Ovary (tissue), 10 donors: ENCODE data around the gene CHCHD2. TPM values are rescaled to one million over a fixed set of nuclear protein-coding genes. Genes with fewer than 3 reads are reported as not detected.
"Not testable (repeated sequence)": the region's sequence is repeated elsewhere in the genome, so short reads cannot be mapped to it uniquely, and the experiment has no call there.

ENCODE experiments used
- DNase-seq, 5 donors: peaks; one replicate each; pipeline ENCODE4 v3.0.0-alpha.2; 2019 to 2020
- H3K27ac ChIP-seq, 2 donors: fragments of 200-600 bp; one replicate each; pipeline versions ENCODE4 v1.5.1 to v1.8.0; 2019 to 2022
- H3K27me3 ChIP-seq: fragments of 200-600 bp; one replicate; pipeline ENCODE4 v1.8.0; 2022
- H3K36me3 ChIP-seq: fragments of 200-600 bp; sonication (generic); one replicate; pipeline ENCODE4 v1.5.1; 2019
- H3K4me1 ChIP-seq: one replicate; pipeline ENCODE4 v1.8.1; 2013; ENCODE audit warnings: mild to moderate bottlenecking, moderate library complexity; ENCODE audit not compliant: insufficient read depth
- H3K4me3 ChIP-seq: fragments of 200-600 bp; sonication (generic); one replicate; pipeline ENCODE4 v1.5.1; 2017
- H3K9me3 ChIP-seq, 2 donors: fragments of 200-600 bp in 1 of 2; sonication (generic) in 1 of 2; one replicate each; pipeline versions ENCODE4 v1.5.1 to v1.8.1; 2013 to 2019; ENCODE audit warnings: mild to moderate bottlenecking in 1 of 2, moderate library complexity in 1 of 2
- EP300 ChIP-seq: sonication (generic); formaldehyde crosslinking; IDR thresholded peaks from one replicate; pipeline ENCODE4 v1.6.1; 2017; ENCODE audit warnings: antibody characterized with exemption
- POLR2A ChIP-seq: fragments of 450-650 bp; IDR thresholded peaks from one replicate; pipeline ENCODE4 v1.6.1; 2017; ENCODE audit warnings: antibody characterized with exemption, mild to moderate bottlenecking, moderate library complexity
- WGBS, 3 donors: extraction: QIAGEN DNeasy Blood & Tissue Kit in 1 of 3; methylation state at CpG; one replicate each; pipeline versions ENCODE4 v1.1.5 to v1.1.7; 2013 to 2017; 5-methylcytosine and 5-hydroxymethylcytosine counted together
- intact Hi-C, 4 donors: fragments of 100-400 bp; cut with DNase I; formaldehyde crosslinking; loops; one replicate each; pipeline versions ENCODE4 v1.11.0 to v1.15.1; 2022 to 2023
- long read RNA-seq, 3 donors: library from polyadenylated mRNA in 2 of 3; unstranded in 2 of 3; transcript quantifications; one replicate each; pipeline ENCODE4 v2.0.0 and lab custom pipeline, GENCODE V29; 2021 to 2026
- polyA plus RNA-seq, 2 donors: library from polyadenylated mRNA; stranded (reverse); fragments of 200-250 nt in 1 of 2; fragments of 350-450 nt in 1 of 2; fragmentation: Illumina TruSeq in 1 of 2; extraction: RNeasy Lipid Tissue Mini Kit (QIAGEN cat#74804) in 1 of 2; gene quantifications; one replicate each; pipeline ENCODE4 v1.2.3, GENCODE V29; 2013 to 2014
- total RNA-seq, 7 donors: library from RNA; depleted of rRNA in 2 of 7; stranded (reverse); fragments of >200 nt in 2 of 7; fragmentation: NEBNext Ultra II Directional in 3 of 7; extraction: Animal tissue kit (Norgen Biotek cat#: 25700) in 3 of 7; gene quantifications; one replicate each; pipeline versions ENCODE4 v1.1.0 to v1.2.4, GENCODE V29; 2016 to 2023
- TF ChIP-seq, protein P1 (sequence below), 3 donors: fragments of 450-650 bp in 2 of 3; fragments of 200-600 bp in 1 of 3; IDR thresholded peaks; one replicate each; pipeline versions ENCODE4 v1.5.1 to v1.8.0; 2016 to 2022; ENCODE audit warnings: antibody characterized with exemption in 3 of 3, mild to moderate bottlenecking in 1 of 3
- donor health status: DM: no; HTN: no; CAD: no; lungs with moderate emphysema.
- donor health status: DM: no; HTN: no; CAD: no.
- donor health status: Bipolar disorder and iron deficiency.
- donor health status: DM: yes; HTN: yes; CAD: no.
- donor health status: DM: no; HTN: no; CAD: no.
- donor health status: DM: yes; HTN: yes; CAD: no.

CHCHD2 gene, protein sequence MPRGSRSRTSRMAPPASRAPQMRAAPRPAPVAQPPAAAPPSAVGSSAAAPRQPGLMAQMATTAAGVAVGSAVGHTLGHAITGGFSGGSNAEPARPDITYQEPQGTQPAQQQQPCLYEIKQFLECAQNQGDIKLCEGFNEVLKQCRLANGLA
- total RNA-seq: 100 to 1,000 TPM; 241 to 389 (median 282) TPM
- 100 to 1,000 TPM; 323 to 409 TPM for polyA plus RNA-seq
- long read RNA-seq, donor 1, transcript CHCHD2-201 (4 exons, 901 nt): major isoform, 149 of 160 reads
- long read RNA-seq, donor 1, transcript CHCHD2-202 (3 exons, 694 nt): minor isoform, 5 of 160 reads
- long read RNA-seq, donor 1, partial matches to known transcripts: 0 of 160 reads
- long read RNA-seq, donor 1, other reads (novel, unspliced or antisense): 6 of 160 reads
- long read RNA-seq, donor 2, transcript CHCHD2-201 (4 exons, 901 nt): major isoform, 261 of 380 reads
- long read RNA-seq, donor 2, transcript CHCHD2-202 (3 exons, 694 nt): minor isoform, 10 of 380 reads
- long read RNA-seq, donor 2, partial matches to known transcripts: 109 of 380 reads
- long read RNA-seq, donor 2, other reads (novel, unspliced or antisense): 0 of 380 reads
- long read RNA-seq, donor 3, transcript CHCHD2-201 (4 exons, 901 nt): major isoform, 166 of 179 reads
- long read RNA-seq, donor 3, partial matches to known transcripts: 12 of 179 reads
- long read RNA-seq, donor 3, other reads (novel, unspliced or antisense): 1 of 179 reads

DNA sequence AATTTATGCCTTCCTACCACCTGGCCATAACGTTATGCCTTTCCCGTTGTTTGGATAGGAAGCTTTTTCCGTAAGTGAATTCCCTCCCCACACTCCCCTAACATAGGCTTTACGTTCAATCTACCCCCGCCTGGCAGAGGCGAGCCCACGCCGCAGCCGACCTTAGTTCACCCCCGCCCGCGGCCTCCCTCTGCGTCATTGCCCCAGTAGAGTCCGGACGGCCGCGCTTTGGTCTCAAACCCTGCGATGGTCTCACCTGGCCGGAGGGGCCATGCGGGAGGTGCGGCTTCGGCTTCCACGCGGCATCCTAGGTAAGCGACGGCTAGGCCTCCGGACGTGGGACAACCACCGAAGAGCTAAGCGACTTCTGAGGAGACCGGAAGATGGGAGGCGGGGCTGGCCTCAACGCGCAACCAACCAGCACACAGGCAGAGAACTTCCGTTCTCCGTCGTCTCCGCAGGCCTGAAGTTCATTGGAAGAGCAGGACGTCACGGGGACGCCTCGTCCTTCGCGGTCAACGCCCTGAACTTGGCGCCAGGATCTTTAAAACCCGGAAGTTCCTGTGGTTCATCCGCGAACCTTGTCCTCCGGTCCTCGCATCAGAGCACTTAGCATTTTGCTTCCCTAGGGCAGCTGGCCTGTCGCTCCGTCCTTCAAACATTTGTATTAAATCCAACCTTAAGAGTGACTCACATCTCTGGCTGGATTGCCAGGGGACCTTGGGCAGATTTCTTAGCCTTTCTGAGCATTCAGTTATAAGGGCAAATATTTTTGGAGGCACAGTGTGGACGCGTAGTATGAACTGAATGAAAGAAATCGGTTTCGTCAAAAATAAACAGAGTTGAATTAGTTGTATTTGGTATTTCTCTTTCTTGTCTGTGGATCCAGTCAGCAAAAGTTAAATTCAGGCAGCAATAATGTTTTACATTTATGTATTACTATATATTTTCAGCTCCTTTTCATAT lies at the start of gene CHCHD2:
TSS of gene CHCHD2 (minus strand) at position 369 of the 966 bp plus-strand sequence. CDS start at position 306, 63 bp downstream.
- DNase-seq: peak; percentile 94 to 96 (median 95)
- no peak for TF ChIP-seq EP300
- peak; percentile 94 for TF ChIP-seq POLR2A
- WGBS, 3 donors: 1 to 2% (median 1%) methylated on average over 53 to 57 of the region's 57 CpGs
- no peaks in the 10 kb centered on the region for H3K9me3 ChIP-seq
- H3K27me3 ChIP-seq: no peaks in the 10 kb centered on the region
- peak within 1 kb of the TSS; percentile 78 to 93 for H3K27ac ChIP-seq
- H3K4me1 ChIP-seq: peaks cover 5% of the 10 kb centered on the region
- H3K4me3 ChIP-seq: peak within 1 kb of the TSS; percentile 91
- intact Hi-C loops: no loop called here
- H3K36me3 ChIP-seq: no peaks in the 10 kb centered on the region

- H3K4me3 ChIP-seq, DNase-seq, H3K36me3 ChIP-seq, H3K27ac ChIP-seq, H3K27me3 ChIP-seq, H3K9me3 ChIP-seq, H3K4me1 ChIP-seq, intact Hi-C loops: not testable (repeated sequence)
- 59 to 71% (median 59%) methylated on average over 2 of the region's 2 CpGs for WGBS, 3 donors
Observed at GRCh38 chr7:56131062-56131461, 24.8 kb upstream of the CHCHD2 start.

- H3K4me1 ChIP-seq: no peaks in the 10 kb centered on the region
- 59 to 73% (median 71%) methylated on average over 7 of the region's 7 CpGs for WGBS, 3 donors
- intact Hi-C loops: no loop called here
- H3K9me3 ChIP-seq: no peaks in the 10 kb centered on the region
- no peak for TF ChIP-seq POLR2A
- no peak for TF ChIP-seq EP300
- TF ChIP-seq, protein P1, sequence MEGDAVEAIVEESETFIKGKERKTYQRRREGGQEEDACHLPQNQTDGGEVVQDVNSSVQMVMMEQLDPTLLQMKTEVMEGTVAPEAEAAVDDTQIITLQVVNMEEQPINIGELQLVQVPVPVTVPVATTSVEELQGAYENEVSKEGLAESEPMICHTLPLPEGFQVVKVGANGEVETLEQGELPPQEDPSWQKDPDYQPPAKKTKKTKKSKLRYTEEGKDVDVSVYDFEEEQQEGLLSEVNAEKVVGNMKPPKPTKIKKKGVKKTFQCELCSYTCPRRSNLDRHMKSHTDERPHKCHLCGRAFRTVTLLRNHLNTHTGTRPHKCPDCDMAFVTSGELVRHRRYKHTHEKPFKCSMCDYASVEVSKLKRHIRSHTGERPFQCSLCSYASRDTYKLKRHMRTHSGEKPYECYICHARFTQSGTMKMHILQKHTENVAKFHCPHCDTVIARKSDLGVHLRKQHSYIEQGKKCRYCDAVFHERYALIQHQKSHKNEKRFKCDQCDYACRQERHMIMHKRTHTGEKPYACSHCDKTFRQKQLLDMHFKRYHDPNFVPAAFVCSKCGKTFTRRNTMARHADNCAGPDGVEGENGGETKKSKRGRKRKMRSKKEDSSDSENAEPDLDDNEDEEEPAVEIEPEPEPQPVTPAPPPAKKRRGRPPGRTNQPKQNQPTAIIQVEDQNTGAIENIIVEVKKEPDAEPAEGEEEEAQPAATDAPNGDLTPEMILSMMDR (IDR thresholded peaks at IDR 0.05): no peak
- no peaks in the 10 kb centered on the region for H3K27me3 ChIP-seq
- no peak overlapping the region for H3K27ac ChIP-seq
- no peaks in the 10 kb centered on the region for H3K36me3 ChIP-seq
- no peak overlapping the region for H3K4me3 ChIP-seq
- DNase-seq: no peak
Observed at GRCh38 chr7:56127241-56127975, 21.1 kb upstream of the CHCHD2 start.

GRCh38 chr7:56125831-56126230 lies 19.6 kb upstream of the CHCHD2 start:
- no peak overlapping the region for H3K4me3 ChIP-seq
- no peak for DNase-seq
- WGBS, 3 donors: 70 to 85% (median 80%) methylated on average over 8 of the region's 8 CpGs
- H3K9me3 ChIP-seq: no peaks in the 10 kb centered on the region
- H3K4me1 ChIP-seq: no peaks in the 10 kb centered on the region
- TF ChIP-seq POLR2A (no peak), EP300 (no peak)
- TF ChIP-seq, protein P1 (IDR thresholded peaks at IDR 0.05): no peak
- no peaks in the 10 kb centered on the region for H3K36me3 ChIP-seq
- intact Hi-C loops: no loop called here
- no peak overlapping the region for H3K27ac ChIP-seq
- H3K27me3 ChIP-seq: no peaks in the 10 kb centered on the region
